Cardiac septum (tissue), 1 donor: ENCODE data around the gene OGFR. TPM values are rescaled to one million over a fixed set of nuclear protein-coding genes. Genes with fewer than 3 reads are reported as not detected.

Source experiments
- DNase-seq: peaks from one replicate; pipeline ENCODE4 v3.0.0-alpha.2; 2020; ENCODE audit warnings: low spot score
- intact Hi-C: fragments of 100-400 bp; cut with DNase I; formaldehyde crosslinking; loops from one replicate; pipeline ENCODE4 v1.14.0; 2022
- total RNA-seq: library from RNA; stranded (reverse); fragmentation: NEBNext Ultra II Directional; extraction: Animal tissue kit (Norgen Biotek cat#: 25700); gene quantifications from one replicate; pipeline ENCODE4 v1.2.1, GENCODE V29; 2021
- donor health status: DM: no; HTN: no; CAD: no.

Gene OGFR
- total RNA-seq, 1 donor from 2014 or later, result 16.4 TPM

GRCh38 chr20:62779417-62779685 is 25.3 kb upstream of the OGFR start:
- intact Hi-C loops, result no loop called here
- no peak for DNase-seq

- intact Hi-C loops, result no loop called here
- no peak for DNase-seq
These were observed 24.4 kb upstream of the OGFR start for GRCh38 chr20:62780204-62780603.

- intact Hi-C loops, result no loop called here
- no peak for DNase-seq
These were observed 23.9 kb upstream of the OGFR start for GRCh38 chr20:62780696-62781095.

- intact Hi-C loops, result no loop called here
- DNase-seq, result no peak
These were observed 22.3 kb upstream of the OGFR start for GRCh38 chr20:62782149-62782892.

GRCh38 chr20:62782893-62783278 is 21.7 kb upstream of the OGFR start:
- intact Hi-C loops, result no loop called here
- no peak for DNase-seq

GRCh38 chr20:62784497-62784896 is 20.1 kb upstream of the OGFR start:
- no peak for DNase-seq
- intact Hi-C loops, result no loop called here

GRCh38 chr20:62785393-62785792 is 19.2 kb upstream of the OGFR start:
- intact Hi-C loops, result no loop called here

GRCh38 chr20:62786157-62786556 is 18.5 kb upstream of the OGFR start:
- DNase-seq, result no peak
- intact Hi-C loops, result no loop called here

More at GRCh38 chr20:62785393-62785792, 19.2 kb upstream of the OGFR start:
- no peak for DNase-seq

- intact Hi-C loops, result no loop called here
These were observed 17.3 kb upstream of the OGFR start for GRCh38 chr20:62787321-62787720.

GRCh38 chr20:62787866-62788265 is 16.8 kb upstream of the OGFR start:
- no peak for DNase-seq
- intact Hi-C loops, result no loop called here

More at GRCh38 chr20:62787321-62787720, 17.3 kb upstream of the OGFR start:
- no peak for DNase-seq

- intact Hi-C loops, result no loop called here
- no peak for DNase-seq
These were observed 16.0 kb upstream of the OGFR start for GRCh38 chr20:62788607-62789006.

GRCh38 chr20:62790075-62790474 is 14.6 kb upstream of the OGFR start:
- intact Hi-C loops, result loop anchor here (5.0 to 10.0 kb wide), 2 partner anchors 288 to 385 kb away; partner anchors contain the start of gene CABLES2
- no peak for DNase-seq

- peak; percentile 89 for DNase-seq
- intact Hi-C loops, result loop anchor here (1.0 to 10.0 kb wide), 3 partner anchors 122 to 387 kb away; partner anchors contain the start of gene CABLES2
These were observed 13.1 kb upstream of the OGFR start for GRCh38 chr20:62791301-62792181.

GRCh38 chr20:62792182-62792939 is 12.3 kb upstream of the OGFR start:
- intact Hi-C loops, result loop anchor here (5.0 to 10.0 kb wide), 2 partner anchors 290 to 388 kb away; partner anchors contain the start of gene CABLES2
- DNase-seq, result no peak

- DNase-seq, result no peak
- intact Hi-C loops, result loop anchor here (5.0 to 10.0 kb wide), 2 partner anchors 291 to 388 kb away; partner anchors contain the start of gene CABLES2
These were observed 11.5 kb upstream of the OGFR start for GRCh38 chr20:62792940-62793756.

GRCh38 chr20:62793757-62794006 is 11.0 kb upstream of the OGFR start:
- no peak for DNase-seq
- intact Hi-C loops, result loop anchor here (5.0 to 10.0 kb wide), 2 partner anchors 291 to 389 kb away; partner anchors contain the start of gene CABLES2

GRCh38 chr20:62794007-62794724 is 10.5 kb upstream of the OGFR start:
- DNase-seq, result peak; percentile 99
- intact Hi-C loops, result loop anchor here (5.0 to 10.0 kb wide), 2 partner anchors 292 to 389 kb away; partner anchors contain the start of gene CABLES2

- DNase-seq, result no peak
- intact Hi-C loops, result loop anchor here (10.0 kb wide), 1 partner anchor 390 kb away; the partner anchor contains the start of gene CABLES2
These were observed 9.4 kb upstream of the OGFR start for GRCh38 chr20:62795023-62795761.
